Kidney epithelial cell (primary cell): ENCODE results near the gene CPED1. TPM values are rescaled to one million over a fixed set of nuclear protein-coding genes. Genes with fewer than 3 reads are reported as not detected.

ENCODE experiments used
- DNase-seq: peaks from one replicate; pipeline ENCODE4 v3.0.0-alpha.2; 2010; ENCODE audit warnings: low read depth
- H3K27me3 ChIP-seq: 2 replicates; pipeline ENCODE4 v1.6.0; 2011; ENCODE audit warnings: low read length; ENCODE audit not compliant: control insufficient read depth, insufficient read depth
- H3K36me3 ChIP-seq: 2 replicates; pipeline ENCODE4 v1.5.1; 2011; ENCODE audit warnings: low read length; ENCODE audit not compliant: control insufficient read depth, insufficient read depth
- H3K4me3 ChIP-seq: 2 replicates; pipeline ENCODE4 v1.5.1; 2011; ENCODE audit warnings: low read depth, mild to moderate bottlenecking, control low read depth, low read length
- total RNA-seq: library from RNA; depleted of rRNA; stranded (reverse); fragments of >200 nt; gene quantifications from 2 replicates; pipeline ENCODE4 v1.2.3, GENCODE V29; 2015
- TF ChIP-seq, protein P1 (sequence below): IDR thresholded peaks from 2 replicates; pipeline ENCODE4 v1.5.1; 2011; ENCODE audit warnings: mild to moderate bottlenecking, moderate library complexity, low read length, control low read depth, inconsistent platforms; ENCODE audit not compliant: insufficient read depth, poor library complexity, severe bottlenecking

CPED1 gene
- total RNA-seq, 1 donor from 2014 or later, result 3.2 TPM

DNA sequence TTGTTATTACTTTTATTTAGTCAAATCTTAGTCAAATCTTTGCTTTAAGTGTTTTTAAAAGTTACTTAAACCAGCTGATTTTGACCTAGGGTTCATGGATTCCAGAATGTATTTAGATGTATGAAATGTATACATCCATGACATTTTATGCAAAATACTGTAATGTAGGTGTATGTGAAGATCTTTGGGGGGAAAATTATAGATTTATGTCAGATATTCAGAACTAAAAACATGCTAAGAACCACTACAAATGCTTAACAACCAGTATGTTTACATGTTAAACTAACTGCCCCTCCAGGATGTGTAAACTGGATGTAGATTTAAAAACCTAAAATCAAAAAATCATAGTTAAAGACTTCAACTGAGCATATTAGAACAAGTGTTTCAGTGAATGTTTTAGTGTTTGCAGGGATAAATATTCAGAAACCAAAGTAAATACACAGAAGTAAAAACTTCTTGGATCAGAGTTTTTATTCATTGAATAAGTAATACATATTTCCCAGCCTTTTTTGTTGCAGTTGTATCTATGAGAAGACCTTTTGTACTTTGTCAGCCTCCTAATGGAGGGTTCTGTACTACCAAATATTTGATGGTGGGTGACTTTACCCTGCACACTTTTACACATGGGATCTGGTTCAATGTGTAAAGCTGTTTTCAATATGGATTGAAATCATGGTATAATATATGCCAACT lies 3.9 kb downstream of the CPED1 start:
- no peaks in the 10 kb centered on the region for H3K27me3 ChIP-seq
- H3K4me3 ChIP-seq, result no peak overlapping the region
- TF ChIP-seq, protein P1, sequence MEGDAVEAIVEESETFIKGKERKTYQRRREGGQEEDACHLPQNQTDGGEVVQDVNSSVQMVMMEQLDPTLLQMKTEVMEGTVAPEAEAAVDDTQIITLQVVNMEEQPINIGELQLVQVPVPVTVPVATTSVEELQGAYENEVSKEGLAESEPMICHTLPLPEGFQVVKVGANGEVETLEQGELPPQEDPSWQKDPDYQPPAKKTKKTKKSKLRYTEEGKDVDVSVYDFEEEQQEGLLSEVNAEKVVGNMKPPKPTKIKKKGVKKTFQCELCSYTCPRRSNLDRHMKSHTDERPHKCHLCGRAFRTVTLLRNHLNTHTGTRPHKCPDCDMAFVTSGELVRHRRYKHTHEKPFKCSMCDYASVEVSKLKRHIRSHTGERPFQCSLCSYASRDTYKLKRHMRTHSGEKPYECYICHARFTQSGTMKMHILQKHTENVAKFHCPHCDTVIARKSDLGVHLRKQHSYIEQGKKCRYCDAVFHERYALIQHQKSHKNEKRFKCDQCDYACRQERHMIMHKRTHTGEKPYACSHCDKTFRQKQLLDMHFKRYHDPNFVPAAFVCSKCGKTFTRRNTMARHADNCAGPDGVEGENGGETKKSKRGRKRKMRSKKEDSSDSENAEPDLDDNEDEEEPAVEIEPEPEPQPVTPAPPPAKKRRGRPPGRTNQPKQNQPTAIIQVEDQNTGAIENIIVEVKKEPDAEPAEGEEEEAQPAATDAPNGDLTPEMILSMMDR, result no peak
- H3K36me3 ChIP-seq, result no peaks in the 10 kb centered on the region
- DNase-seq, result no peak

DNA sequence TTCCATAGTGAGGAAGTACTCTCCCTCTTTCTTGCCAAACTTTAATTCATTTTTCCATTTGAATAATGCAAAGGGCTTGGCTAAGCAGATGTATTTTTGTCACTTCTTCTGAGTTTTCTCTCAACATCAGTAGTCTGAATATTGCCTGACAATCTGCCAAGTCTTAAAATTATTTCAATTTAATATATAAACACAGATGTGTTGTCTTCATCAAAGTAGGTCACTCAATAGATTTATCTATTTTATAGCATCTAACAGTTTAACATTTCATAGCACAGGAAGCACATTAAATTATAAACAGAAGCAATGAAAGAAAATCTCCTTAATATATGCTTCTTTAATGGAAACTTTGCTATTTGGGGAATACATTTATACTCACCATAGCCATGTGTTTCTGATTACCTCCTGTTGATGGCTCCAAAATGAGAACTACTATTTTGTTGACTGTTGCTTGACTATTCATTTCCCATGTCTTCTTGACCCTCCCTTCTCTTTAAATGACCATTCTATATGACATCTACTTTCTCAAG lies 4.5 kb downstream of the CPED1 start:
- H3K27me3 ChIP-seq, result no peaks in the 10 kb centered on the region
- TF ChIP-seq, protein P1, result no peak
- no peak for DNase-seq
- no peaks in the 10 kb centered on the region for H3K36me3 ChIP-seq
- H3K4me3 ChIP-seq, result no peak overlapping the region

DNA sequence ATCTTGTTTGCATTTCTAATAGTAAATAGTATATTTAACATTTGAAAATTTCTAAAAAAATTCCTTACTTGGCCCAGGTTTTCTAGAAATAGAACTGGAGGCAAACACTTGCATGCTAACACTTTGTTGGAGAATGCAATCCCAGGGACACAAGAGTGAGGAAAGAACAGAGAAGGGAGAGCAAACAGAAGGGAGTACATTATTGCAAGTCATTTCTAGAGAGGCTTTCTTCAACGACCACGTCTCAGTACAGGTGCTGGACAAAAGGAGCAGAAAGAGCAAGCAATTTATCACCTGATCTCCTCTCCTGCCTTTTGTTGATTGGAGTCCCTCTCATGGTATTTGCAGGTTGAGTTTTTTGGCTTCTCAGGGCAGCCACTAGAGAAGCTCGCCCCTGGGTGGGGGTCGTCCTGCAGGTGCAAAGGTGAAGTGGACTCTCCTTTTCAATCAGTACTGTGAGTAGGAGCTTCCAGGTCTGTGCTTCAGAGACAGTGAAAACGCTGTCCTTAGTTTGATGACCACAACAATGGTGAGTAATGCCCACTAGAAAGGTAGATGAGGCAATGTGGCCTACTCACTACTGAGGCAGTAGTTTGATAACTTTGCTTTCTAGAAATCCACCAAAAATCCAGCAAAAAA lies 5.2 kb downstream of the CPED1 start:
- Histone ChIP-seq H3K4me3 (no peak overlapping the region), H3K27me3 (no peaks in the 10 kb centered on the region), H3K36me3 (no peaks in the 10 kb centered on the region)
- no peak for DNase-seq
- TF ChIP-seq, protein P1, result no peak

DNA sequence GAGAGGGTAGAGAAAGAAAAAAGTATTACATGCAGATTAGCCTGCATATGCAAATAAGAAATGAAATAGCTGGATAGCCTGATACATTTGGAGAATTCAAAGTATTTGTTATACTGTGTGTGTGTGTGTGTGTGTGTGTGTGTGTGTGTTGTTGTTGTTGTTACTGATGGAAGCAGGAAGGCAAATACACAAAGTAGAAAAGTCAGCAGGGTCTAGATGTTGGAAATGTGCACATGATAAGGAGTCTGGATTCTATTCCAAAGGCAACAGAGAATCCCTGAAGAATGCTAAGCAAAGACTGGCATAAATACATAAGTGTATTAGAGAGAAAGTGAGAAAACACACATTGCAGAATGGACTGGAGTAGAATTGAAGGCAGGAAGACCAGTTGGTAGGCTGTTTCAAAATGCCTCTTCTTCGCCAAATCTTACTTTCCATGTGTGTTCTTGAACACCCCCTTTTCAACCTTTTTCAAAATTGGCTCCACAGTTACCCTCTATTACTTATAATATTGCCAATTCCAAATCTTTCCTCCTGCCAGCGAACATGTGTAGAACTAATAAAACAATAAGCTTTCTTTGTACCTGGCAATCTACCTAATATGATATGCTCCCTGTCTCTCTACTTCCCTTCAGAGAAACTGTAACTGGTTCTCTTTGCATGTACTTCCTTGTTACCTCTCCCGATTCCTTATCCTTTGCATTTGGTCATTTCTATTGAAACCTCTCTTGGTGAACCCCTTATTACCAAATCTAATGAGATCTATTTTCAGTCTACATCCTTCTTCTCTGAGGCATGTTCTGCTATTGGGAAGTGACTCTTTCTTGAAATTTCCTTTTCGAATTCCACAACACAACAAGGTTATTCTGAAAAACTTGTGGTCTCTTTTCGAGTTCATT lies 6.2 kb downstream of the CPED1 start:
- Histone ChIP-seq H3K4me3 (no peak overlapping the region), H3K36me3 (no peaks in the 10 kb centered on the region), H3K27me3 (no peaks in the 10 kb centered on the region)
- TF ChIP-seq, protein P1, result no peak
- no peak for DNase-seq

DNA sequence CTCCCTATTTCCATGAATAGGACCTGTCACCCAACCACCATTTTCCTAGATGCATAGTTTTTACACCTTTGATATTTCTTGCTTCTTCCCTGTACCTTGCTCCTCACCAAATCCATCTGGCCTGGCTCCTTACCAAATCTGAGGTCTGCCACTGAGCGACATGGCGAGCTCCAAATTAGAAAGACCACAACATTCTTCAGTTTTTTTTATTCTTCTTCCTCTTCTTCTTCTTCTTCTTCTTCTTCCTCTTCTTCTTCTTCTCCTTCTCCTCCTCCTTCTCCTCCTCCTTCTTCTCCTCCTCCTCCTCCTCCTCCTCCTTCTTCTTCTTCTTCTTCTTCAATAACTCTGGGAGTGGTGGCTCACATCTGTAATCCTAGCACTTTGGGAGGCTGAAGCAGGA lies 7.1 kb downstream of the CPED1 start:
- TF ChIP-seq, protein P1, result no peak
- H3K27me3 ChIP-seq, result no peaks in the 10 kb centered on the region
- no peaks in the 10 kb centered on the region for H3K36me3 ChIP-seq
- no peak overlapping the region for H3K4me3 ChIP-seq
- no peak for DNase-seq
